Uterus (tissue), 2 donors: ENCODE results near the gene EAF2.

Experiments used
- POLR2A ChIP-seq, 2 donors: fragments of 450-650 bp; IDR thresholded peaks; one replicate each; pipeline ENCODE4 v1.6.1; 2016; ENCODE audit warnings: antibody characterized with exemption in 2 of 2, mild to moderate bottlenecking in 1 of 2, moderate library complexity in 1 of 2
- TF ChIP-seq, protein P1 (sequence below), 4 experiments: fragments of 200-600 bp in 2 of 4; fragments of 450-650 bp in 2 of 4; sonication (generic) in 2 of 4; IDR thresholded peaks; one replicate each; pipeline ENCODE4 v1.5.1; 2016 to 2019; ENCODE audit warnings: antibody characterized with exemption in 4 of 4, mild to moderate bottlenecking in 2 of 4, moderate library complexity in 1 of 4

- no peak for TF ChIP-seq POLR2A (IDR thresholded peaks at IDR 0.05)
- TF ChIP-seq, protein P1, sequence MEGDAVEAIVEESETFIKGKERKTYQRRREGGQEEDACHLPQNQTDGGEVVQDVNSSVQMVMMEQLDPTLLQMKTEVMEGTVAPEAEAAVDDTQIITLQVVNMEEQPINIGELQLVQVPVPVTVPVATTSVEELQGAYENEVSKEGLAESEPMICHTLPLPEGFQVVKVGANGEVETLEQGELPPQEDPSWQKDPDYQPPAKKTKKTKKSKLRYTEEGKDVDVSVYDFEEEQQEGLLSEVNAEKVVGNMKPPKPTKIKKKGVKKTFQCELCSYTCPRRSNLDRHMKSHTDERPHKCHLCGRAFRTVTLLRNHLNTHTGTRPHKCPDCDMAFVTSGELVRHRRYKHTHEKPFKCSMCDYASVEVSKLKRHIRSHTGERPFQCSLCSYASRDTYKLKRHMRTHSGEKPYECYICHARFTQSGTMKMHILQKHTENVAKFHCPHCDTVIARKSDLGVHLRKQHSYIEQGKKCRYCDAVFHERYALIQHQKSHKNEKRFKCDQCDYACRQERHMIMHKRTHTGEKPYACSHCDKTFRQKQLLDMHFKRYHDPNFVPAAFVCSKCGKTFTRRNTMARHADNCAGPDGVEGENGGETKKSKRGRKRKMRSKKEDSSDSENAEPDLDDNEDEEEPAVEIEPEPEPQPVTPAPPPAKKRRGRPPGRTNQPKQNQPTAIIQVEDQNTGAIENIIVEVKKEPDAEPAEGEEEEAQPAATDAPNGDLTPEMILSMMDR (IDR thresholded peaks at IDR 0.05) = no peak
Observed at GRCh38 chr3:121821421-121822199, 13.4 kb upstream of the EAF2 start.
